Ectodermal cell (in vitro differentiated cells): ENCODE data around the gene ACAP3.
"Not testable (repeated sequence)": the region's sequence is repeated elsewhere in the genome, so short reads cannot be mapped to it uniquely, and the experiment has no call there.

Experiments
- H3K27ac ChIP-seq: 2 replicates; pipeline ENCODE4 v1.7.0; 2013; ENCODE audit warnings: mild to moderate bottlenecking, low read depth, low read length; ENCODE audit not compliant: insufficient read depth, poor library complexity, severe bottlenecking
- H3K27me3 ChIP-seq: 2 replicates; pipeline ENCODE4 v1.7.0; 2013; ENCODE audit warnings: mild to moderate bottlenecking, low read length; ENCODE audit not compliant: insufficient read depth, control insufficient read depth, poor library complexity, severe bottlenecking
- H3K36me3 ChIP-seq: one replicate; pipeline ENCODE4 v1.7.0; 2013; ENCODE audit warnings: low read length; ENCODE audit not compliant: control insufficient read depth, insufficient read depth
- H3K4me1 ChIP-seq: one replicate; pipeline ENCODE4 v1.7.0; 2013; ENCODE audit warnings: low read length; ENCODE audit not compliant: control insufficient read depth, insufficient read depth
- H3K4me3 ChIP-seq: 2 replicates; pipeline ENCODE4 v1.7.0; 2013; ENCODE audit warnings: low read depth, low read length, control low read depth; ENCODE audit not compliant: insufficient read depth
- H3K9me3 ChIP-seq: 2 replicates; pipeline ENCODE4 v1.7.0; 2013; ENCODE audit warnings: mild to moderate bottlenecking, low read length, moderate library complexity; ENCODE audit not compliant: control insufficient read depth
- WGBS, 2 experiments: methylation state at CpG; one replicate each; pipeline ENCODE4 v1.1.7; 2013; ENCODE audit warnings: missing lambda C conversion rate in 2 of 2; 5-methylcytosine and 5-hydroxymethylcytosine counted together

The ACAP3 gene

GRCh38 chr1:1253972-1254666 lies 53.6 kb downstream of the ACAP3 start:
- 97% methylated on average over 50 of the region's 50 CpGs for WGBS, 2 experiments
- no peaks in the 10 kb centered on the region for H3K27me3 ChIP-seq
- no peak overlapping the region for H3K4me3 ChIP-seq
- H3K27ac ChIP-seq = no peak overlapping the region
- H3K9me3 ChIP-seq = no peaks in the 10 kb centered on the region
- peaks cover 10% of the 10 kb centered on the region for H3K36me3 ChIP-seq
- H3K4me1 ChIP-seq = peaks cover 6% of the 10 kb centered on the region

GRCh38 chr1:1253314-1253713 lies 54.4 kb downstream of the ACAP3 start:
- Histone ChIP-seq H3K27ac (no peak overlapping the region), H3K27me3 (no peaks in the 10 kb centered on the region), H3K9me3 (no peaks in the 10 kb centered on the region), H3K36me3 (peaks cover 9% of the 10 kb centered on the region), H3K4me1 (peaks cover 3% of the 10 kb centered on the region), H3K4me3 (no peak overlapping the region)
- WGBS, 2 experiments = 93 to 97% methylated on average over 12 of the region's 12 CpGs

- H3K36me3 ChIP-seq = peaks cover 8% of the 10 kb centered on the region
- no peak overlapping the region for H3K27ac ChIP-seq
Measured at GRCh38 chr1:1250786-1251284, 56.9 kb downstream of the ACAP3 start.

DNA sequence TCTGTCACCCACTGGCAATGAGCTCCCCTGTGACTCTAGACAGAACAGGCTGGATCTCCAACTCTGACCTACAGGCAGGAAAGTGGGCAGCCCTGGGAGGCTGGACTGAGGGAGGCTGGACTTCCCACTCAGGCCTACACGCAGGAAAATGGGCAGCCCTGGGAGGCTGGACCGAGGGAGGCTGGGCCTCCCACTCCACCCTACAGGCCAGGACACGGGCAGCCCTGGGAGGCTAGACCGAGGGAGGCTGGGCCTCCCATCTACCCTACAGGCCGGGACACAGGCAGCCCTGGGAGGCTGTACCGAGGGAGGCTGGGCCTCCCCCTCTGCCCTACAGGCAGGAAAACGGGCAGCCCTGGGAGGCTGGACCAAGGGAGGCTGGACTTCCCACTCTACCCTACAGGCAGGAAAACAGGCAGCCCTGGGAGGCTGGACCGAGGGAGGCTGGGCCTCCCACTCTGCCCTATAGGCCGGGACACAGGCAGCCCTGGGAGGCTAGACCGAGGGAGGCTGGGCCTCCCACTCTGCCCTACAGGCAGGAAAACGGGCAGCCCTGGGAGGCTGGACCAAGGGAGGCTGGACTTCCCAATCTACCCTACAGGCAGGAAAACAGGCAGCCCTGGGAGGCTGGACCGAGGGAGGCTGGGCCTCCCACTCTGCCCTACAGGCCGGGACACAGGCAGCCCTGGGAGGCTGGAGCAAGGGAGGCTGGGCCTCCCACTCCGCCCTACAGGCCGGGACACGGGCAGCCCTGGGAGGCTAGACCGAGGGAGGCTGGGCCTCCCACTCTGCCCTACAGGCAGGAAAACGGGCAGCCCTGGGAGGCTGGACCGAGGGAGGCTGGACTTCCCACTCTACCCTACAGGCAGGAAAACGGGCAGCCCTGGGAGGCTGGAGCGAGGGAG lies 59.5 kb downstream of the ACAP3 start:
- not testable (repeated sequence) for H3K4me3 ChIP-seq, H3K36me3 ChIP-seq, H3K4me1 ChIP-seq, H3K27ac ChIP-seq, H3K9me3 ChIP-seq
- peaks cover 25% of the 10 kb centered on the region for H3K27me3 ChIP-seq
- 92 to 93% methylated on average over 20 to 21 of the region's 21 CpGs for whole genome bisulfite sequencing, 2 experiments

More at GRCh38 chr1:1250786-1251284, 56.9 kb downstream of the ACAP3 start:
- H3K4me1 ChIP-seq = no peaks in the 10 kb centered on the region
- no peaks in the 10 kb centered on the region for H3K9me3 ChIP-seq
- H3K27me3 ChIP-seq = peaks cover 21% of the 10 kb centered on the region
- 92 to 93% methylated on average over 16 of the region's 16 CpGs for WGBS, 2 experiments
- H3K4me3 ChIP-seq = no peak overlapping the region

GRCh38 chr1:1247341-1247913 lies 60.3 kb downstream of the ACAP3 start:
- no peaks in the 10 kb centered on the region for H3K4me1 ChIP-seq
- no peaks in the 10 kb centered on the region for H3K36me3 ChIP-seq
- no peaks in the 10 kb centered on the region for H3K9me3 ChIP-seq
- no peak overlapping the region for H3K4me3 ChIP-seq
- no peak overlapping the region for H3K27ac ChIP-seq
- peaks cover 25% of the 10 kb centered on the region for H3K27me3 ChIP-seq
- 81 to 82% methylated on average over 25 of the region's 25 CpGs for WGBS, 2 experiments

- Histone ChIP-seq H3K27ac (no peak within 1 kb of the TSS), H3K4me1 (no peaks in the 10 kb centered on the region), H3K4me3 (peak within 1 kb of the TSS; percentile 4), H3K9me3 (no peaks in the 10 kb centered on the region), H3K36me3 (no peaks in the 10 kb centered on the region), H3K27me3 (peaks cover 25% of the 10 kb centered on the region)
- 8 to 9% methylated on average over 74 of the region's 74 CpGs for WGBS, 2 experiments
Measured at GRCh38 chr1:1246577-1247340, 61.0 kb downstream of the ACAP3 start, which contains the start of gene C1QTNF12. Gene C1QTNF12, minus strand, starts transcription at chr1:1246722. Its CDS starts 32 bp downstream, at chr1:1246690.

- H3K4me3 ChIP-seq = peak overlapping the region; percentile 4
Measured at GRCh38 chr1:1245817-1246576, 61.7 kb downstream of the ACAP3 start.

DNA sequence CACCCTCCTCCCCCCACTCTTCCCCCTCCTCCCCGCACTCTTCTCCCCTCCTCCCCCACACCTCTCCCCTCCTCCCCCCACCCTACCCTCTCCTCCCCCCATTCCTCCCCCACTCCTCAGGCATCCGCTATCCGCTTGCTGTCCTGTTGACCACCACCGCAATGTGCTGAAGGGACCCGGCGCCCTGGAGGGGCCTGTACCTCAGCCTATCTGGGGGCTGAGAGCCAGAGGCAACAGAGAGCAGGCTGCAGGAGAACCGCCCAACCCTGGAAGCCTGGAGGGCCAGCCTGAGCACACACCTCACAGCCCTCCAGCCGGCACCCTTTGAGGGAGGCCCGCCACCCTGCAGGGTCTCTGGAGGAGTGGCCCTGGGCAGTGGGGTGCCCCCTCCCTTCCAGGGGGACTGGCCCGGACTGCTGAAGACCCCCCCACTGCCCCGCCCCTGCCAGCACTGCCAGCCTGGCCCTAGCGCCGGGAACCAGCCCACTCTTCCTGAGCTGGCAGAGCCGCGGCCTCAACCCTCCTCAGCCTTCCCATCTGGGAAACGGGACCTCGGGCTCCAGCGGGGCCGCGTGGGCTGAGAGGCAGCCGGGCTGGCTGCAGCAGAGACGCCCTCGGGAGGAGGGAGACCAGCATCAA lies 62.4 kb downstream of the ACAP3 start:
- no peaks in the 10 kb centered on the region for H3K9me3 ChIP-seq
- H3K27ac ChIP-seq = no peak overlapping the region
- H3K4me3 ChIP-seq = no peak overlapping the region
- 85 to 90% methylated on average over 22 of the region's 23 CpGs for WGBS, 2 experiments
- peaks cover 25% of the 10 kb centered on the region for H3K27me3 ChIP-seq
- H3K36me3 ChIP-seq = no peaks in the 10 kb centered on the region
- H3K4me1 ChIP-seq = peaks cover under 1% of the 10 kb centered on the region

More at GRCh38 chr1:1245817-1246576, 61.7 kb downstream of the ACAP3 start:
- Histone ChIP-seq H3K27ac (no peak overlapping the region), H3K4me1 (no peaks in the 10 kb centered on the region), H3K36me3 (no peaks in the 10 kb centered on the region), H3K27me3 (peaks cover 25% of the 10 kb centered on the region), H3K9me3 (no peaks in the 10 kb centered on the region)
- 45 to 48% methylated on average over 44 to 45 of the region's 45 CpGs for WGBS, 2 experiments
